GM21825 (cell line): Measurements from ENCODE around the gene THEM4.
"Not testable (repeated sequence)": the region's sequence is repeated elsewhere in the genome, so short reads cannot be mapped to it uniquely, and the experiment has no call there.

Source experiments
- ATAC-seq: cut with Tn5 transposase; IDR thresholded peaks from one replicate; pipeline ENCODE4 v1.9.1; 2021; ENCODE audit warnings: mild to moderate bottlenecking, moderate library complexity; ENCODE audit not compliant: unreplicated experiment

Gene THEM4

GRCh38 chr1:151897991-151898431, 11.3 kb downstream of the THEM4 start:
- ATAC-seq: no peak

GRCh38 chr1:151893176-151893924, 16.0 kb downstream of the THEM4 start:
- ATAC-seq: no peak

GRCh38 chr1:151892190-151892589, 17.1 kb downstream of the THEM4 start:
- no peak for ATAC-seq

GRCh38 chr1:151891512-151891911, 17.8 kb downstream of the THEM4 start:
- no peak for ATAC-seq

GRCh38 chr1:151888972-151889570, 20.2 kb downstream of the THEM4 start:
- ATAC-seq: no peak

- ATAC-seq: no peak
Observed at GRCh38 chr1:151887028-151887427, 22.3 kb downstream of the THEM4 start.

GRCh38 chr1:151885479-151885878, 23.8 kb downstream of the THEM4 start:
- ATAC-seq: no peak

- not testable (repeated sequence) for ATAC-seq
Observed at GRCh38 chr1:151884879-151885278, 24.4 kb downstream of the THEM4 start.

GRCh38 chr1:151884445-151884844, 24.9 kb downstream of the THEM4 start:
- ATAC-seq: not testable (repeated sequence)

- ATAC-seq: not testable (repeated sequence)
Observed at GRCh38 chr1:151883898-151884297, 25.4 kb downstream of the THEM4 start.

GRCh38 chr1:151882918-151883317, 26.4 kb downstream of the THEM4 start:
- not testable (repeated sequence) for ATAC-seq

GRCh38 chr1:151882466-151882865, 26.8 kb downstream of the THEM4 start:
- ATAC-seq: no peak

GRCh38 chr1:151881479-151881878, 27.8 kb downstream of the THEM4 start:
- ATAC-seq: no peak

GRCh38 chr1:151875419-151876097, 33.8 kb downstream of the THEM4 start:
- ATAC-seq: no peak

GRCh38 chr1:151872776-151873175, 36.5 kb downstream of the THEM4 start:
- ATAC-seq: not testable (repeated sequence)

- no peak for ATAC-seq
Observed at GRCh38 chr1:151871284-151872030, 37.9 kb downstream of the THEM4 start.

GRCh38 chr1:151868486-151868885, 40.8 kb downstream of the THEM4 start:
- no peak for ATAC-seq

- ATAC-seq: no peak
Observed at GRCh38 chr1:151867765-151868411, 41.4 kb downstream of the THEM4 start.

GRCh38 chr1:151867321-151867720, 42.0 kb downstream of the THEM4 start:
- ATAC-seq: no peak

GRCh38 chr1:151864411-151864810, 44.9 kb downstream of the THEM4 start:
- ATAC-seq: no peak

- ATAC-seq: no peak
Observed at GRCh38 chr1:151862604-151863003, 46.7 kb downstream of the THEM4 start.
